RWPE2 (cell line): ENCODE results near the gene FCHSD1.

Experiments
- ATAC-seq: fragments of 200-7000 bp; cut with Tn5 transposase; 3 replicates; pipeline ENCODE4 v1.9.1; 2021; ENCODE audit warnings: low read depth
- DNase-seq: peaks from one replicate; pipeline ENCODE4 v3.0.0-alpha.2; 2020; ENCODE audit warnings: low spot score
- H3K27ac ChIP-seq: fragments of 450-650 bp; 2 replicates; pipeline ENCODE4 v1.5.1; 2017; ENCODE audit warnings: mild to moderate bottlenecking; ENCODE audit not compliant: poor library complexity, severe bottlenecking
- H3K27me3 ChIP-seq: fragments of 250-450 bp; sonication (Bioruptor Pico); 2 replicates; pipeline ENCODE4 v1.5.1; 2021; ENCODE audit warnings: mild to moderate bottlenecking, moderate library complexity; ENCODE audit not compliant: insufficient read depth, poor library complexity, severe bottlenecking
- H3K36me3 ChIP-seq: fragments of 250-450 bp; sonication (Bioruptor Pico); 2 replicates; pipeline ENCODE4 v1.5.1; 2020; ENCODE audit warnings: low read depth, mild to moderate bottlenecking, moderate library complexity
- H3K4me1 ChIP-seq: fragments of 250-450 bp; sonication (Bioruptor Pico); 2 replicates; pipeline ENCODE4 v1.5.1; 2021; ENCODE audit warnings: mild to moderate bottlenecking, moderate library complexity; ENCODE audit not compliant: insufficient read depth, poor library complexity, severe bottlenecking
- H3K4me3 ChIP-seq: fragments of 250-450 bp; sonication (Bioruptor Pico); 2 replicates; pipeline ENCODE4 v1.5.1; 2021; ENCODE audit warnings: mild to moderate bottlenecking, moderate library complexity; ENCODE audit not compliant: severe bottlenecking
- H3K9me3 ChIP-seq: fragments of 250-450 bp; sonication (Bioruptor Pico); 2 replicates; pipeline ENCODE4 v1.5.1; 2021; ENCODE audit warnings: mild to moderate bottlenecking, moderate library complexity; ENCODE audit not compliant: severe bottlenecking
- TF ChIP-seq, protein P1 (sequence below): fragments of 450-650 bp; IDR thresholded peaks from one replicate; pipeline ENCODE4 v1.5.1; 2017; ENCODE audit warnings: mild to moderate bottlenecking, moderate library complexity; ENCODE audit not compliant: poor library complexity, severe bottlenecking

Gene FCHSD1

GRCh38 chr5:141602606-141603005 is 48.6 kb downstream of the FCHSD1 start:
- no peaks in the 10 kb centered on the region for H3K27me3 ChIP-seq
- H3K4me3 ChIP-seq = no peak overlapping the region
- H3K36me3 ChIP-seq = peaks cover 43% of the 10 kb centered on the region
- H3K4me1 ChIP-seq = peaks cover 57% of the 10 kb centered on the region
- ATAC-seq (no peak), DNase-seq (no peak)
- TF ChIP-seq, protein P1, sequence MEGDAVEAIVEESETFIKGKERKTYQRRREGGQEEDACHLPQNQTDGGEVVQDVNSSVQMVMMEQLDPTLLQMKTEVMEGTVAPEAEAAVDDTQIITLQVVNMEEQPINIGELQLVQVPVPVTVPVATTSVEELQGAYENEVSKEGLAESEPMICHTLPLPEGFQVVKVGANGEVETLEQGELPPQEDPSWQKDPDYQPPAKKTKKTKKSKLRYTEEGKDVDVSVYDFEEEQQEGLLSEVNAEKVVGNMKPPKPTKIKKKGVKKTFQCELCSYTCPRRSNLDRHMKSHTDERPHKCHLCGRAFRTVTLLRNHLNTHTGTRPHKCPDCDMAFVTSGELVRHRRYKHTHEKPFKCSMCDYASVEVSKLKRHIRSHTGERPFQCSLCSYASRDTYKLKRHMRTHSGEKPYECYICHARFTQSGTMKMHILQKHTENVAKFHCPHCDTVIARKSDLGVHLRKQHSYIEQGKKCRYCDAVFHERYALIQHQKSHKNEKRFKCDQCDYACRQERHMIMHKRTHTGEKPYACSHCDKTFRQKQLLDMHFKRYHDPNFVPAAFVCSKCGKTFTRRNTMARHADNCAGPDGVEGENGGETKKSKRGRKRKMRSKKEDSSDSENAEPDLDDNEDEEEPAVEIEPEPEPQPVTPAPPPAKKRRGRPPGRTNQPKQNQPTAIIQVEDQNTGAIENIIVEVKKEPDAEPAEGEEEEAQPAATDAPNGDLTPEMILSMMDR = no peak
- no peaks in the 10 kb centered on the region for H3K9me3 ChIP-seq
- H3K27ac ChIP-seq = no peak overlapping the region

DNA sequence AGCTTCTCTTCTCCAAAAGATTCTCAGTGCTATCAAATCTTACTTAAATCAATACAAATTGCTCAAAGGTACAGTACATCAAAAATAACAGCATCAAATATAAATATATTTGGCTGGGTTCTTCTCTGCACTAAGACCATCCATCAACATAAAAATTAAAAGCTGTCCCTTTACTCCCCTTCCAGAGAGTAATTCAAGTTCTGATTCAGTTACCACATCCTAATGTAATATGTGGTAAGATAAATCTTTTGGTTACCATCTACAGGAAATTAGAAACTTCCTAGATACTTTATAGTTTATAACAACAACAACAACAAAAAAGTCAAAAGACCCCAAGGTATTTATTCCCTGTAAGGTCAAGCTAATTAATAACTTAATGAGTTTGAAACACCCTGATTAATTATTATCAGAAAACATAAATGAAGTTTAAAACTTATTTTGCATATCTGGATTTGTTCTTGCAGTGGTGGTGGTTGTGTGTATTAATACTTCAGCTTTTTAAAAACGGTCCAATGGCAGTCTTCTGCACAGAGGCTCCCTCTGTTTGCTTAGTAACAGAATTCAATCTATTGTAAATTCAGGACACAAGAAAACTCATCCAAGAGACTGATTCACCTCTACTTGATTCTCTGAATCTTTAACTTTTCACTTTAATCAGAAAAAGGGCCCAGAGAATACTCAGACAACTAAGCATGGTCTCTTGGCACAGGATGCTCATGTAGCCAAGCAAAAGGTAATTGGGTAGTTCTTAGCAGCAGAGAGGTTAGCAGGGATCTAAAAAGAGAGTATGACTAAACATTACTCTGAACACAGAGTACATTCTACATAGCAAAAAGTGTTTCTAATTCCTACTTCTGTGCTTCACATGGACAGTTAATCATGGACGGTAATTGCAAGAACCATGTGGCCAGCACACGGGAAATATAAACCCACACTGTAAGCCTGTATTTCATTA is 52.5 kb downstream of the FCHSD1 start:
- H3K27ac ChIP-seq = no peak overlapping the region
- ATAC-seq (peak; percentile 60), DNase-seq (no peak)
- H3K36me3 ChIP-seq = peaks cover 58% of the 10 kb centered on the region
- TF ChIP-seq, protein P1 = no peak
- peaks cover 18% of the 10 kb centered on the region for H3K4me1 ChIP-seq
- no peaks in the 10 kb centered on the region for H3K27me3 ChIP-seq
- no peak overlapping the region for H3K4me3 ChIP-seq
- no peaks in the 10 kb centered on the region for H3K9me3 ChIP-seq

- Histone ChIP-seq H3K27ac (peak overlapping the region; percentile 11), H3K4me3 (no peak overlapping the region), H3K4me1 (peaks cover 10% of the 10 kb centered on the region), H3K27me3 (no peaks in the 10 kb centered on the region), H3K9me3 (no peaks in the 10 kb centered on the region), H3K36me3 (peaks cover 58% of the 10 kb centered on the region)
- no peak for DNase-seq
- peak; percentile 17; the same call in 1 of the 3 replicates for ATAC-seq
- TF ChIP-seq, protein P1 = no peak
These were observed 53.4 kb downstream of the FCHSD1 start for GRCh38 chr5:141597814-141598213.

DNA sequence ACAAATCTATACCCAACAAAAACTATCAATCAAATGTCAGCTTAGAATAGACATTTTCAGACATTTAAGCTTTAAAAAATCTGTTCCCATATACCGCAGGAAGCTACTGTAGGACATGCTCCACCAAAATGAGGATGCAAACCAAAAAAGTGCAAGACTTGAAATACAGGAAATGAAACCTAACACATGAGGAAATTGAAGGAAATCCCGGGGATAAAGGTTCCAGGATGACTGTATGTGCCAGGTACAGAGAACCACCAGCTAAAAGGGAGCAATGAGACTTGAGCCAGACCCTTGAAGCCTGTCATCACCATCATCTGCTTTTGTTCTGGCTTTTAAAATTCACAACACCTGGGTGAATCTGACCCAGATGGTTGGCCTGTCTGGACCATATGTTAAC is 53.8 kb downstream of the FCHSD1 start:
- peak overlapping the region; percentile 11 for H3K27ac ChIP-seq
- no peak overlapping the region for H3K4me3 ChIP-seq
- H3K4me1 ChIP-seq = peaks cover 7% of the 10 kb centered on the region
- peaks cover 58% of the 10 kb centered on the region for H3K36me3 ChIP-seq
- no peaks in the 10 kb centered on the region for H3K27me3 ChIP-seq
- H3K9me3 ChIP-seq = no peaks in the 10 kb centered on the region
- DNase-seq = no peak
- ATAC-seq = peak; percentile 33; the same call in 2 of the 3 replicates
- TF ChIP-seq, protein P1 = no peak

GRCh38 chr5:141596867-141597266 is 54.4 kb downstream of the FCHSD1 start:
- peaks cover 60% of the 10 kb centered on the region for H3K36me3 ChIP-seq
- no peak for ATAC-seq
- DNase-seq = no peak
- H3K4me3 ChIP-seq = no peak overlapping the region
- peak overlapping the region; percentile 11 for H3K27ac ChIP-seq
- no peaks in the 10 kb centered on the region for H3K27me3 ChIP-seq
- TF ChIP-seq, protein P1 = no peak
- H3K4me1 ChIP-seq = peaks cover 7% of the 10 kb centered on the region
- no peaks in the 10 kb centered on the region for H3K9me3 ChIP-seq
